ENCODE results near the gene TMEM132D. TPM values are rescaled to one million over a fixed set of nuclear protein-coding genes. Genes with fewer than 3 reads are reported as not detected.

TMEM132D gene
- total RNA-seq, 1 donor from 2014 or later, result 1.1 TPM

DNA sequence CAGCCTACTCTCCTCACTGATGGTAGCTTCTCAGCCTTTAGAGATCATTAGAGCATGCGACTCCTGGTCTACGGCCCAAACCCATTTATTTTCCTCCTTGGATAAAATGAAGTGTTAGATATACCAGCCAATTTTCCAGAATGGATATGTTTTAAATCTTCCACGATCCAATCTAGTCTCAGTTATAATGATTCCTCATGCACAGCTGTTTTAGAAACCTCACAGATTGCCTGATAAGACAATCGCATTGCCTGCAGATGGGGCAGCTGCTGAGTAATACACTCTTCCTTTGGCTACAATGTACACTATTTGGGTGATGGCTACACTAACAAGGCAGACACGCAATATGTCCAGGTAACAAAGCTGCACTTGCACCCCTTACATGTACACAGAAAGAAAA is 823.4 kb downstream of the TMEM132D start:
- no peak overlapping the region for H3K9ac ChIP-seq
- no peak for DNase-seq (ENCODE audit: low spot score)
- H3K9me3 ChIP-seq (ENCODE audit: low read depth), result no peaks in the 10 kb centered on the region
- H3K27me3 Mint-ChIP-seq (ENCODE audit: insufficient read depth, low read depth), result peaks cover 2% of the 10 kb centered on the region
- no peaks in the 10 kb centered on the region for H3K9me3 Mint-ChIP-seq
- H3K27me3 ChIP-seq, result no peaks in the 10 kb centered on the region
- H3K36me3 ChIP-seq, result no peaks in the 10 kb centered on the region
- H3K27ac Mint-ChIP-seq, result no peak overlapping the region
- H3K4me1 ChIP-seq, result no peaks in the 10 kb centered on the region
- no peak overlapping the region for H3K4me3 ChIP-seq
- H3K79me2 ChIP-seq (ENCODE audit: low read depth), result no peaks in the 10 kb centered on the region
- no peak overlapping the region for H3K27ac ChIP-seq
- no peak for TF ChIP-seq CTCF (IDR thresholded peaks at IDR 0.05)
- no peak for TF ChIP-seq EZH2phosphoT487 (IDR thresholded peaks at IDR 0.05)
- TF ChIP-seq EZH2 (IDR thresholded peaks at IDR 0.05), result no peak
- H3F3A ChIP-seq (ENCODE audit: low read depth), result no peaks in the 10 kb centered on the region
- no peaks in the 10 kb centered on the region for H4K20me1 ChIP-seq (ENCODE audit: low read depth)
- peaks cover 5% of the 10 kb centered on the region for H3K36me3 Mint-ChIP-seq
- no peak overlapping the region for H3K4me2 ChIP-seq
- no peak overlapping the region for H2AFZ ChIP-seq (replicated peaks)
- no peak overlapping the region for H3K4me3 Mint-ChIP-seq
- peaks cover 27% of the 10 kb centered on the region for H3K4me1 Mint-ChIP-seq

DNA sequence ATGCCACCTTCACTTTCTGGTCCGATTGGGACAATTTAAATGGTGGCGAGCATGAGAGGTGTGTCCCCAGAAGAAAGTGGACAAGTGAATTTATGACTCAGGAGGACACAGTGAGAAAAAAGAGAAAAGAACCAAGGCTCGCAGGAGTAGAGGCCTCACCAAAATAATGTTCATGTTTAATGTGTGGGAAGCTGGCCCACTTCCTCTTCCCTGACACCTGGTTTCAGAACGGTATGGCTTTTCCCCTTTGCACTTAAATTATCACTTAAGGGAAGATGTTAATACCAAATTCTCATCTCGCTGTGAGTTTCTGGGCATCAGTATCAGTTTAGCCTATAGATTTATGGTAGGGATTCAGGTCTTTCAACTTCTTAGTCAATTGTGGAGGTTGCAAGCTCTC is 824.1 kb downstream of the TMEM132D start:
- Histone ChIP-seq H3K9ac (no peak overlapping the region), H3K36me3 (no peaks in the 10 kb centered on the region), H3K27me3 (no peaks in the 10 kb centered on the region), H2AFZ (replicated peaks) (no peak overlapping the region), H3K27ac (no peak overlapping the region), H3K4me1 (no peaks in the 10 kb centered on the region), H3K9me3 (ENCODE audit: low read depth) (no peaks in the 10 kb centered on the region), H3K4me2 (no peak overlapping the region), H3K79me2 (ENCODE audit: low read depth) (no peaks in the 10 kb centered on the region), H3K4me3 (no peak overlapping the region), H4K20me1 (ENCODE audit: low read depth) (no peaks in the 10 kb centered on the region), H3F3A (ENCODE audit: low read depth) (no peaks in the 10 kb centered on the region)
- Mint-ChIP-seq H3K9me3 (no peaks in the 10 kb centered on the region), H3K4me3 (no peak overlapping the region), H3K36me3 (peaks cover 8% of the 10 kb centered on the region), H3K4me1 (peaks cover 28% of the 10 kb centered on the region), H3K27ac (no peak overlapping the region), H3K27me3 (ENCODE audit: insufficient read depth, low read depth) (peaks cover 2% of the 10 kb centered on the region)
- TF ChIP-seq EZH2phosphoT487 (IDR thresholded peaks at IDR 0.05) (no peak), EZH2 (IDR thresholded peaks at IDR 0.05) (no peak), CTCF (IDR thresholded peaks at IDR 0.05) (no peak)
- no peak for DNase-seq (ENCODE audit: low spot score)

GRCh38 chr12:129076441-129077320 is 827.1 kb downstream of the TMEM132D start:
- Histone ChIP-seq H3K27me3 (no peaks in the 10 kb centered on the region), H3F3A (ENCODE audit: low read depth) (no peaks in the 10 kb centered on the region), H3K4me2 (no peak overlapping the region), H3K79me2 (ENCODE audit: low read depth) (no peaks in the 10 kb centered on the region), H2AFZ (replicated peaks) (no peak overlapping the region), H3K4me3 (no peak overlapping the region), H4K20me1 (ENCODE audit: low read depth) (no peaks in the 10 kb centered on the region), H3K9me3 (ENCODE audit: low read depth) (no peaks in the 10 kb centered on the region), H3K36me3 (no peaks in the 10 kb centered on the region), H3K27ac (no peak overlapping the region), H3K9ac (no peak overlapping the region), H3K4me1 (no peaks in the 10 kb centered on the region)
- Mint-ChIP-seq H3K27me3 (ENCODE audit: insufficient read depth, low read depth) (peaks cover 2% of the 10 kb centered on the region), H3K9me3 (no peaks in the 10 kb centered on the region), H3K36me3 (peaks cover 21% of the 10 kb centered on the region), H3K4me3 (no peak overlapping the region), H3K27ac (no peak overlapping the region), H3K4me1 (peaks cover 23% of the 10 kb centered on the region)
- DNase-seq (ENCODE audit: low spot score), result no peak
- TF ChIP-seq CTCF (IDR thresholded peaks at IDR 0.05) (no peak), EZH2phosphoT487 (IDR thresholded peaks at IDR 0.05) (no peak), EZH2 (IDR thresholded peaks at IDR 0.05) (no peak)
